ENCODE data around the gene WWC1.
"Not testable (repeated sequence)": the region's sequence is repeated elsewhere in the genome, so short reads cannot be mapped to it uniquely, and the experiment has no call there.

Gene WWC1

GRCh38 chr5:168307925-168308584 is 16.6 kb downstream of the WWC1 start:
- Histone ChIP-seq H3K4me1 (ENCODE audit: low read length) (peaks cover 6% of the 10 kb centered on the region; the same call in 1 of the 2 replicates), H4K20me1 (ENCODE audit: insufficient read depth, low read length) (no peaks in the 10 kb centered on the region), H3K9ac (ENCODE audit: low read length) (no peak overlapping the region), H3K4me3 (ENCODE audit: low read length) (no peak overlapping the region), H3K27me3 (replicated peaks; ENCODE audit: insufficient read depth, low read length) (no peaks in the 10 kb centered on the region), H3K4me2 (ENCODE audit: low read depth, low read length) (peak overlapping the region; percentile 6; the same call in 1 of the 2 replicates), H3K79me2 (ENCODE audit: low read length) (peaks cover 66% of the 10 kb centered on the region), H3K9me2 (replicated peaks; ENCODE audit: insufficient read depth, low read length) (no peaks in the 10 kb centered on the region), H3K9me3 (replicated peaks; ENCODE audit: insufficient read depth, low read length) (no peaks in the 10 kb centered on the region), H3K27ac (ENCODE audit: low read length) (no peak overlapping the region), H3K36me3 (replicated peaks; ENCODE audit: insufficient read depth, low read length) (no peaks in the 10 kb centered on the region), H2AFZ (ENCODE audit: low read length) (no peak overlapping the region), H3F3A (ENCODE audit: insufficient read depth, low read length) (no peaks in the 10 kb centered on the region)
- no peak for TF ChIP-seq EZH2phosphoT487 (IDR thresholded peaks at IDR 0.05; ENCODE audit: low read length)
- TF ChIP-seq CTCF (IDR thresholded peaks at IDR 0.05; ENCODE audit: low read length): no peak
- TF ChIP-seq EZH2 (optimal IDR thresholded peaks at IDR 0.05; ENCODE audit: low read depth, low read length): no peak
- DNase-seq: no peak

- Histone ChIP-seq H3K4me3 (ENCODE audit: low read length) (no peak overlapping the region), H3K9me3 (replicated peaks; ENCODE audit: insufficient read depth, low read length) (no peaks in the 10 kb centered on the region), H3F3A (ENCODE audit: insufficient read depth, low read length) (no peaks in the 10 kb centered on the region), H3K9ac (ENCODE audit: low read length) (no peak overlapping the region), H3K27ac (ENCODE audit: low read length) (no peak overlapping the region), H3K27me3 (replicated peaks; ENCODE audit: insufficient read depth, low read length) (no peaks in the 10 kb centered on the region), H3K36me3 (replicated peaks; ENCODE audit: insufficient read depth, low read length) (no peaks in the 10 kb centered on the region), H2AFZ (ENCODE audit: low read length) (no peak overlapping the region), H3K79me2 (ENCODE audit: low read length) (peaks cover 63% of the 10 kb centered on the region), H3K9me2 (replicated peaks; ENCODE audit: insufficient read depth, low read length) (no peaks in the 10 kb centered on the region), H3K4me1 (ENCODE audit: low read length) (peaks cover 6% of the 10 kb centered on the region; the same call in 1 of the 2 replicates), H4K20me1 (ENCODE audit: insufficient read depth, low read length) (no peaks in the 10 kb centered on the region), H3K4me2 (ENCODE audit: low read depth, low read length) (no peak overlapping the region)
- no peak for TF ChIP-seq EZH2phosphoT487 (IDR thresholded peaks at IDR 0.05; ENCODE audit: low read length)
- no peak for TF ChIP-seq CTCF (IDR thresholded peaks at IDR 0.05; ENCODE audit: low read length)
- no peak for TF ChIP-seq EZH2 (optimal IDR thresholded peaks at IDR 0.05; ENCODE audit: low read depth, low read length)
- no peak for DNase-seq
These were observed 17.6 kb downstream of the WWC1 start for GRCh38 chr5:168308976-168309598.

GRCh38 chr5:168310541-168310940 is 19.1 kb downstream of the WWC1 start:
- peaks cover 58% of the 10 kb centered on the region for H3K79me2 ChIP-seq (ENCODE audit: low read length)
- H3K4me3 ChIP-seq (ENCODE audit: low read length); H3K27ac ChIP-seq (ENCODE audit: low read length): not testable (repeated sequence)

GRCh38 chr5:168311061-168311566 is 19.7 kb downstream of the WWC1 start:
- H3K36me3 ChIP-seq (replicated peaks; ENCODE audit: insufficient read depth, low read length): no peaks in the 10 kb centered on the region
- no peak overlapping the region for H3K4me2 ChIP-seq (ENCODE audit: low read depth, low read length)
- H3K27ac ChIP-seq (ENCODE audit: low read length): no peak overlapping the region
- no peaks in the 10 kb centered on the region for H3F3A ChIP-seq (ENCODE audit: insufficient read depth, low read length)
- no peaks in the 10 kb centered on the region for H4K20me1 ChIP-seq (ENCODE audit: insufficient read depth, low read length)
- no peak for DNase-seq
- no peak overlapping the region for H3K4me3 ChIP-seq (ENCODE audit: low read length)
- no peaks in the 10 kb centered on the region for H3K9me3 ChIP-seq (replicated peaks; ENCODE audit: insufficient read depth, low read length)
- no peaks in the 10 kb centered on the region for H3K27me3 ChIP-seq (replicated peaks; ENCODE audit: insufficient read depth, low read length)
- no peak overlapping the region for H2AFZ ChIP-seq (ENCODE audit: low read length)
- H3K9ac ChIP-seq (ENCODE audit: low read length): no peak overlapping the region
- H3K79me2 ChIP-seq (ENCODE audit: low read length): peaks cover 59% of the 10 kb centered on the region
- H3K4me1 ChIP-seq (ENCODE audit: low read length): peaks cover 6% of the 10 kb centered on the region; the same call in 1 of the 2 replicates
- H3K9me2 ChIP-seq (replicated peaks; ENCODE audit: insufficient read depth, low read length): no peaks in the 10 kb centered on the region
- TF ChIP-seq CTCF (IDR thresholded peaks at IDR 0.05; ENCODE audit: low read length) (no peak), EZH2 (optimal IDR thresholded peaks at IDR 0.05; ENCODE audit: low read depth, low read length) (no peak), EZH2phosphoT487 (IDR thresholded peaks at IDR 0.05; ENCODE audit: low read length) (no peak)

More at GRCh38 chr5:168310541-168310940, 19.1 kb downstream of the WWC1 start:
- H2AFZ ChIP-seq (ENCODE audit: low read length); H4K20me1 ChIP-seq (ENCODE audit: insufficient read depth, low read length); H3K4me2 ChIP-seq (ENCODE audit: low read depth, low read length); H3K4me1 ChIP-seq (ENCODE audit: low read length); H3K27me3 ChIP-seq (replicated peaks; ENCODE audit: insufficient read depth, low read length); H3F3A ChIP-seq (ENCODE audit: insufficient read depth, low read length); H3K9me2 ChIP-seq (replicated peaks; ENCODE audit: insufficient read depth, low read length); H3K9me3 ChIP-seq (replicated peaks; ENCODE audit: insufficient read depth, low read length); H3K9ac ChIP-seq (ENCODE audit: low read length); H3K36me3 ChIP-seq (replicated peaks; ENCODE audit: insufficient read depth, low read length); DNase-seq: not testable (repeated sequence)
